CD14-positive monocyte (primary cell): ENCODE measurements around the gene MPL. TPM values are rescaled to one million over a fixed set of nuclear protein-coding genes. Genes with fewer than 3 reads are reported as not detected.

Experiments
- DNase-seq, 3 donors: peaks; one replicate each; pipeline ENCODE4 v3.0.0-alpha.2; 2011 to 2022
- H2AFZ ChIP-seq: 2 replicates; pipeline ENCODE4 v1.6.0; 2012; ENCODE audit warnings: mild to moderate bottlenecking, low read depth, low read length, inconsistent platforms; ENCODE audit not compliant: insufficient read depth, poor library complexity, severe bottlenecking
- H3K27ac ChIP-seq, 2 donors: 1 replicate in 1 of 2; 2 replicates in 1 of 2; pipeline ENCODE4 v1.5.1; 2012 to 2013; ENCODE audit warnings: low read length in 2 of 2, control low read depth in 1 of 2, inconsistent platforms in 1 of 2, low read depth in 1 of 2, mild to moderate bottlenecking in 1 of 2
- H3K27me3 ChIP-seq, 2 donors: one replicate each; pipeline versions ENCODE4 v1.6.0 to v1.6.1; 2011 to 2013; ENCODE audit warnings: low read length in 2 of 2; ENCODE audit not compliant: control insufficient read depth in 2 of 2, insufficient read depth in 2 of 2
- H3K36me3 ChIP-seq, 2 donors: replicated peaks in 1 of 2; 1 replicate in 1 of 2; 2 replicates in 1 of 2; pipeline versions ENCODE4 v1.5.1 to v1.6.1; 2012 to 2013; ENCODE audit warnings: low read length in 2 of 2, control low read depth in 1 of 2, inconsistent platforms in 1 of 2, mild to moderate bottlenecking in 1 of 2; ENCODE audit not compliant: insufficient read depth in 2 of 2, control insufficient read depth in 1 of 2
- H3K4me1 ChIP-seq, 2 donors: 1 replicate in 1 of 2; 2 replicates in 1 of 2; pipeline versions ENCODE4 v1.5.1 to v1.6.1; 2012 to 2013; ENCODE audit warnings: low read length in 2 of 2, control low read depth in 1 of 2, inconsistent platforms in 1 of 2, mild to moderate bottlenecking in 1 of 2, moderate library complexity in 1 of 2; ENCODE audit not compliant: insufficient read depth in 2 of 2, control insufficient read depth in 1 of 2
- H3K4me2 ChIP-seq: replicated peaks from 2 replicates; pipeline ENCODE3; 2012; ENCODE audit warnings: low read length, moderate library complexity, mild to moderate bottlenecking; ENCODE audit not compliant: poor library complexity, severe bottlenecking; ENCODE audit errors: extremely low read depth
- H3K4me3 ChIP-seq, 3 experiments: fragments of 200-600 bp in 1 of 3; sonication (generic) in 1 of 3; replicated peaks in 1 of 3; 1 replicate in 2 of 3; 2 replicates in 1 of 3; pipeline ENCODE4 v1.5.1; 2011 to 2013; ENCODE audit warnings: low read length in 3 of 3, mild to moderate bottlenecking in 3 of 3, control low read depth in 2 of 3, low read depth in 2 of 3, inconsistent platforms in 1 of 3, moderate library complexity in 1 of 3
- H3K79me2 ChIP-seq: 2 replicates; pipeline ENCODE4 v1.6.0; 2012; ENCODE audit warnings: mild to moderate bottlenecking, control low read depth, inconsistent platforms, low read length, moderate library complexity; ENCODE audit not compliant: insufficient read depth
- H3K9ac ChIP-seq: 2 replicates; pipeline ENCODE4 v1.6.0; 2017; ENCODE audit warnings: low read length, mild to moderate bottlenecking; ENCODE audit not compliant: insufficient read depth, poor library complexity, severe bottlenecking
- H3K9me3 ChIP-seq, 2 donors: replicated peaks in 1 of 2; 1 replicate in 1 of 2; 2 replicates in 1 of 2; pipeline versions ENCODE4 v1.5.1 to v1.6.1; 2012 to 2013; ENCODE audit warnings: low read length in 2 of 2, control low read depth in 1 of 2; ENCODE audit not compliant: control insufficient read depth in 1 of 2, insufficient read depth in 1 of 2
- H4K20me1 ChIP-seq: 2 replicates; pipeline ENCODE4 v1.6.0; 2012; ENCODE audit warnings: mild to moderate bottlenecking, low read length, control low read depth, moderate library complexity; ENCODE audit not compliant: insufficient read depth
- H3K27ac Mint-ChIP-seq, 7 donors: one replicate each; pipeline ENCODE4 v1.8.0; 2020; ENCODE audit warnings: mild to moderate bottlenecking in 7 of 7, mixed read lengths in 7 of 7, moderate library complexity in 6 of 7, inconsistent platforms in 2 of 7
- H3K27me3 Mint-ChIP-seq, 3 donors: one replicate each; pipeline ENCODE4 v1.8.0; 2021 to 2022; ENCODE audit warnings: low read depth in 3 of 3, mild to moderate bottlenecking in 3 of 3, mixed read lengths in 3 of 3, moderate library complexity in 3 of 3, inconsistent platforms in 1 of 3
- H3K36me3 Mint-ChIP-seq, 2 donors: one replicate each; pipeline ENCODE4 v1.8.0; 2020; ENCODE audit warnings: mixed read lengths in 2 of 2, inconsistent platforms in 1 of 2, mild to moderate bottlenecking in 1 of 2
- H3K4me1 Mint-ChIP-seq: one replicate; pipeline ENCODE4 v1.8.0; 2020; ENCODE audit warnings: mild to moderate bottlenecking, mixed read lengths
- H3K4me3 Mint-ChIP-seq, 2 donors: one replicate each; pipeline ENCODE4 v1.8.0; 2020; ENCODE audit warnings: mild to moderate bottlenecking in 2 of 2, mixed read lengths in 2 of 2, moderate library complexity in 1 of 2
- H3K9me3 Mint-ChIP-seq, 7 donors: one replicate each; pipeline ENCODE4 v1.8.0; 2020 to 2022; ENCODE audit warnings: mixed read lengths in 7 of 7, mild to moderate bottlenecking in 6 of 7, moderate library complexity in 6 of 7, inconsistent platforms in 2 of 7
- CTCF ChIP-seq: fragments of 200-600 bp; IDR thresholded peaks from one replicate; pipeline ENCODE4 v1.8.0; 2022; ENCODE audit warnings: antibody characterized with exemption, mild to moderate bottlenecking
- WGBS: methylation state at CpG from one replicate; pipeline ENCODE4 v1.1.5; 2013; ENCODE audit warnings: missing lambda C conversion rate; ENCODE audit not compliant: insufficient coverage; 5-methylcytosine and 5-hydroxymethylcytosine counted together
- intact Hi-C, 2 donors: fragments of 100-400 bp; cut with micrococcal nuclease; formaldehyde crosslinking; loops; one replicate each; pipeline versions ENCODE4 v1.15.0 to v1.15.1; 2023
- polyA plus RNA-seq, 3 donors: library from polyadenylated mRNA; depleted of rRNA in 1 of 3; unstranded in 2 of 3; stranded (reverse) in 1 of 3; fragments of 300-500 nt in 2 of 3; fragments of >200 nt in 1 of 3; fragmentation: Illumina TruSeq in 2 of 3; gene quantifications; 1 replicate in 2 of 3; 2 replicates in 1 of 3; pipeline ENCODE4 v1.2.3, GENCODE V29; 2012 to 2021

Gene MPL
- polyA plus RNA-seq, 3 donors = not detected

DNA sequence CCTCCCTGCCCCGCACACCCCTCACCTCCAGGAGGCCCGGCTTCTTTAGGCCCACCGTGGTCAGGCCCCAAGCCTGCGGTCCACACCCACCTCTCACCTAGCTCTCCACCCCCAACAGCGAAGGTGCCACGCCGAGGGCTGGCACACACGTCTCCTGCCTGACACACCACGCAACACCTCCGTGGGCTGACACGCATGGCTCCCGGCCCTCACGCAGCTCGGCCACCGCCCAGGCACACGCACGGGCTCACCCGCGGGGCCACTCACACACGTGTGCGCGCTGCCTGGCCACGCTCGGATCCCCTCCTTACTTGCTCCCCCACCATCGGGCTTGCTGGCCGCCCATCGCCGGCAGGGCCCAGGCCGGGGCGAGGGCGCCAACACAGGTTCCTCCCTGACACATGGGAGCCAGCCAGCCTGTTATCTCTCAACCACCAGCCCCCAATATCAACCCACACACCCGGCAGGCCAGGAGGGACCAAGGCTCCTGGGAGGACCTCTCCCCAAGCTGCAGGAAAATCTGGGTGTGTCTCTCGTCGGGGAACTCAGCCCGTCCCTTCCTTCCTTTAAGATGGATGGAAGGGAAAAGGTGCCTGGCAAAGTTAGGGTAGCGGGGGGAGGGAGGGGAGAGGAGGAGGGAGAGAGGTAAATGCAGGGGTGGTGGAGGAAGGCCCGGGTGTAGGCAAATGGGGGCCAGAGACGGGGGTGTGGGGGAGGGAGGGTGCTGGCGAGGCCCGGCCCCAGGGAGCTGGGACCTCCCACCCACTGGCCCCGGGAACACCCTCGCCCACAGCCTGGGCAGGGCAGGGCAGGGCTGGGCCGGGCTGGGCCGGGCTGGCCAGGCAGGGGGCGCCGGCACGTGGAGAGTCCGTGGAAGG lies 29.6 kb downstream of the MPL start:
- H3K27me3 Mint-ChIP-seq = no peaks in the 10 kb centered on the region
- peaks cover 38 to 63% of the 10 kb centered on the region in 2 donors for H3K4me1 ChIP-seq
- DNase-seq = peak; percentile 12 to 45 (median 19)
- peak overlapping the region; percentile 68 to 97 for H3K27ac ChIP-seq
- H3K4me3 Mint-ChIP-seq = peak overlapping the region; percentile 83 to 92
- H3K36me3 Mint-ChIP-seq = peaks cover 36 to 42% of the 10 kb centered on the region in 2 donors
- no peaks in the 10 kb centered on the region for H3K9me3 Mint-ChIP-seq
- H3K4me3 ChIP-seq = peak overlapping the region; percentile 79 to 98 (median 98)
- peak overlapping the region; percentile 96 for H3K9ac ChIP-seq
- no peak for TF ChIP-seq CTCF
- H3K27me3 ChIP-seq = no peaks in the 10 kb centered on the region
- peaks cover 43% of the 10 kb centered on the region for H4K20me1 ChIP-seq
- peaks cover 32 to 38% of the 10 kb centered on the region in 2 donors for H3K36me3 ChIP-seq
- H3K4me2 ChIP-seq = peak overlapping the region; percentile 92
- peaks cover 61% of the 10 kb centered on the region for H3K79me2 ChIP-seq
- peaks cover 60% of the 10 kb centered on the region for H3K4me1 Mint-ChIP-seq
- WGBS = under 1% methylated on average over 40 of the region's 48 CpGs
- peak overlapping the region; percentile 85 to 96 (median 90) for H3K27ac Mint-ChIP-seq
- H3K9me3 ChIP-seq = no peaks in the 10 kb centered on the region
- intact Hi-C loops = loop anchor here in 1 of 2 donors (10.0 kb wide), 1 partner anchor 192 kb away; the partner anchor contains the start of genes CFAP57 and EBNA1BP2
- peak overlapping the region; percentile 90 for H2AFZ ChIP-seq

- Histone ChIP-seq H3K27ac (peak within 1 kb of the TSS; percentile 81 to 97), H4K20me1 (peaks cover 47% of the 10 kb centered on the region), H3K4me1 (peaks cover 38 to 63% of the 10 kb centered on the region in 2 donors), H3K9me3 (no peaks in the 10 kb centered on the region), H3K79me2 (peaks cover 53% of the 10 kb centered on the region), H2AFZ (peak within 1 kb of the TSS; percentile 90), H3K4me3 (peak within 1 kb of the TSS; percentile 79 to 98 (median 98)), H3K4me2 (peak within 1 kb of the TSS; percentile 92), H3K9ac (peak within 1 kb of the TSS; percentile 96), H3K27me3 (no peaks in the 10 kb centered on the region), H3K36me3 (peaks cover 25 to 30% of the 10 kb centered on the region in 2 donors)
- Mint-ChIP-seq H3K4me3 (peak within 1 kb of the TSS; percentile 86 to 98), H3K9me3 (no peaks in the 10 kb centered on the region), H3K36me3 (peaks cover 30 to 34% of the 10 kb centered on the region in 2 donors), H3K27ac (peak within 1 kb of the TSS; percentile 95 to 99 (median 97)), H3K27me3 (no peaks in the 10 kb centered on the region), H3K4me1 (peaks cover 53% of the 10 kb centered on the region)
- 0% methylated on average over 56 of the region's 58 CpGs for WGBS
- no peak for TF ChIP-seq CTCF
- peak; percentile 89 to 93 (median 90) for DNase-seq
- intact Hi-C loops = loop anchor here in 1 of 2 donors (2.0 to 10.0 kb wide), 2 partner anchors 21 to 193 kb away; partner anchors contain the start of genes CFAP57, EBNA1BP2, MED8 and SZT2
These were observed 30.5 kb downstream of the MPL start, which contains the start of gene ELOVL1 for GRCh38 chr1:43367904-43368645. Gene ELOVL1 (minus strand): TSS chr1:43368011. CDS start chr1:43365609, 2,402 bp downstream.
